Suprapubic skin (tissue), 4 donors: ENCODE data around the gene PODXL. TPM values are rescaled to one million over a fixed set of nuclear protein-coding genes. Genes with fewer than 3 reads are reported as not detected.
"Not testable (repeated sequence)": the region's sequence is repeated elsewhere in the genome, so short reads cannot be mapped to it uniquely, and the experiment has no call there.

Experiments used
- DNase-seq, 2 donors: peaks; one replicate each; pipeline ENCODE4 v3.0.0-alpha.2; 2019; ENCODE audit warnings: low spot score in 2 of 2
- H3K27ac ChIP-seq: fragments of 200-600 bp; sonication (generic); one replicate; pipeline ENCODE4 v1.5.1; 2019
- H3K27me3 ChIP-seq: fragments of 200-600 bp; sonication (generic); one replicate; pipeline ENCODE4 v1.5.1; 2019
- H3K36me3 ChIP-seq: fragments of 200-600 bp; sonication (generic); one replicate; pipeline ENCODE4 v1.5.1; 2019
- H3K4me1 ChIP-seq: fragments of 200-600 bp; sonication (generic); one replicate; pipeline ENCODE4 v1.5.1; 2019
- H3K4me3 ChIP-seq: fragments of 200-600 bp; sonication (generic); one replicate; pipeline ENCODE4 v1.5.1; 2019; ENCODE audit warnings: mild to moderate bottlenecking
- H3K9me3 ChIP-seq: fragments of 200-600 bp; sonication (generic); one replicate; pipeline ENCODE4 v1.5.1; 2019
- CTCF ChIP-seq, 2 donors: fragments of 200-600 bp in 1 of 2; fragments of 450-650 bp in 1 of 2; sonication (generic) in 1 of 2; IDR thresholded peaks; one replicate each; pipeline ENCODE4 v1.5.1; 2016 to 2019; ENCODE audit warnings: antibody characterized with exemption in 2 of 2, mild to moderate bottlenecking in 1 of 2, moderate library complexity in 1 of 2
- EP300 ChIP-seq: sonication (generic); formaldehyde crosslinking; IDR thresholded peaks from one replicate; pipeline ENCODE4 v1.6.1; 2017; ENCODE audit warnings: antibody characterized with exemption
- POLR2A ChIP-seq, 2 donors: fragments of 450-650 bp; IDR thresholded peaks; one replicate each; pipeline ENCODE4 v1.6.1; 2017; ENCODE audit warnings: antibody characterized with exemption in 2 of 2, mild to moderate bottlenecking in 2 of 2, moderate library complexity in 2 of 2
- POLR2AphosphoS5 ChIP-seq, 3 donors: sonication (generic); formaldehyde crosslinking; IDR thresholded peaks; one replicate each; pipeline ENCODE4 v1.6.1; 2017; ENCODE audit warnings: antibody characterized with exemption in 3 of 3
- WGBS: methylation state at CpG from one replicate; pipeline ENCODE4 v1.1.5; 2018; 5-methylcytosine and 5-hydroxymethylcytosine counted together
- total RNA-seq, 4 donors: library from RNA; depleted of rRNA; stranded (reverse); fragments of >200 nt; gene quantifications; one replicate each; pipeline ENCODE4 v1.1.0, GENCODE V29; 2016

The PODXL gene
- total RNA-seq, 4 donors from 2014 or later, result 10.2 to 27.9 (median 17.8) TPM

- no peaks in the 10 kb centered on the region for H3K27me3 ChIP-seq
- no peaks in the 10 kb centered on the region for H3K9me3 ChIP-seq
- no peak for TF ChIP-seq EP300
- no peak for TF ChIP-seq POLR2AphosphoS5 (IDR thresholded peaks at IDR 0.05)
- no peak for TF ChIP-seq POLR2A (IDR thresholded peaks at IDR 0.05)
- no peak for TF ChIP-seq CTCF (IDR thresholded peaks at IDR 0.05)
- 91% methylated on average over 4 of the region's 4 CpGs for WGBS
- DNase-seq, result no peak
- no peaks in the 10 kb centered on the region for H3K4me1 ChIP-seq
- H3K36me3 ChIP-seq, result peaks cover 52% of the 10 kb centered on the region
- no peak overlapping the region for H3K4me3 ChIP-seq
- no peak overlapping the region for H3K27ac ChIP-seq
Measured at GRCh38 chr7:131471250-131472004, 85.0 kb downstream of the PODXL start.

- Histone ChIP-seq H3K9me3 (no peaks in the 10 kb centered on the region), H3K27me3 (no peaks in the 10 kb centered on the region), H3K4me3 (no peak overlapping the region), H3K27ac (no peak overlapping the region), H3K4me1 (no peaks in the 10 kb centered on the region), H3K36me3 (peaks cover 76% of the 10 kb centered on the region)
- TF ChIP-seq CTCF (IDR thresholded peaks at IDR 0.05), result no peak
- TF ChIP-seq EP300, result no peak
- no peak for TF ChIP-seq POLR2A (IDR thresholded peaks at IDR 0.05)
- TF ChIP-seq POLR2AphosphoS5 (IDR thresholded peaks at IDR 0.05), result no peak
- DNase-seq, result no peak
- 91% methylated on average over 5 of the region's 5 CpGs for WGBS
Measured at GRCh38 chr7:131467788-131468187, 88.6 kb downstream of the PODXL start.

GRCh38 chr7:131466735-131467365 is 89.6 kb downstream of the PODXL start:
- WGBS, result 96% methylated on average over 12 of the region's 12 CpGs
- Histone ChIP-seq H3K4me3 (no peak overlapping the region), H3K27me3 (no peaks in the 10 kb centered on the region), H3K4me1 (no peaks in the 10 kb centered on the region), H3K9me3 (no peaks in the 10 kb centered on the region), H3K27ac (no peak overlapping the region), H3K36me3 (peaks cover 78% of the 10 kb centered on the region)
- TF ChIP-seq POLR2AphosphoS5 (IDR thresholded peaks at IDR 0.05) (no peak), EP300 (no peak), POLR2A (IDR thresholded peaks at IDR 0.05) (no peak), CTCF (IDR thresholded peaks at IDR 0.05) (no peak)
- DNase-seq, result no peak

GRCh38 chr7:131462715-131463114 is 93.7 kb downstream of the PODXL start:
- not testable (repeated sequence) for DNase-seq, H3K4me3 ChIP-seq
- H3K36me3 ChIP-seq, result peaks cover 55% of the 10 kb centered on the region

GRCh38 chr7:131462059-131462458 is 94.4 kb downstream of the PODXL start:
- Histone ChIP-seq H3K4me3 (no peak overlapping the region), H3K27me3 (no peaks in the 10 kb centered on the region), H3K4me1 (no peaks in the 10 kb centered on the region), H3K9me3 (no peaks in the 10 kb centered on the region), H3K36me3 (peaks cover 52% of the 10 kb centered on the region), H3K27ac (no peak overlapping the region)
- 81% methylated on average over 3 of the region's 3 CpGs for WGBS
- no peak for DNase-seq
- TF ChIP-seq POLR2AphosphoS5 (IDR thresholded peaks at IDR 0.05), result no peak
- TF ChIP-seq EP300, result no peak
- no peak for TF ChIP-seq POLR2A (IDR thresholded peaks at IDR 0.05)
- TF ChIP-seq CTCF (IDR thresholded peaks at IDR 0.05), result no peak

More at GRCh38 chr7:131462715-131463114, 93.7 kb downstream of the PODXL start:
- not testable (repeated sequence) for H3K4me1 ChIP-seq, H3K27me3 ChIP-seq, H3K9me3 ChIP-seq, H3K27ac ChIP-seq
